IMR-90 (cell line): ENCODE results near the gene EHBP1. TPM values are rescaled to one million over a fixed set of nuclear protein-coding genes. Genes with fewer than 3 reads are reported as not detected.

ENCODE experiments used
- ATAC-seq: fragments of 200-7000 bp; cut with Tn5 transposase; 2 replicates; pipeline ENCODE4 v1.9.1; 2020; ENCODE audit warnings: low read depth, mild to moderate bottlenecking, moderate library complexity
- BruUV-seq: library from RNA; stranded (reverse); fragments of 400-500 nt; replicated peaks from 2 replicates; lab custom pipeline; 2021; lab: Mats Ljungman, UMichigan
- CTCF ChIA-PET: fragments of 300-600 bp; formaldehyde crosslinking; extraction: SDS; loops from one replicate; lab custom pipeline; 2021; ENCODE audit warnings: antibody characterized with exemption; lab: Yijun Ruan, JAX
- POLR2A ChIA-PET: fragments of 300-600 bp; sonication (Branson Sonifier 250); formaldehyde crosslinking; loops from one replicate; lab custom pipeline; 2022; ENCODE audit warnings: antibody characterized with exemption; ENCODE audit not compliant: unreplicated experiment; lab: Charles Lee
- DNase-seq: peaks from one replicate; pipeline ENCODE4 v3.0.0; 2013
- H2AFZ ChIP-seq: replicated peaks from 2 replicates; pipeline ENCODE3; 2013; ENCODE audit warnings: low read length, mild to moderate bottlenecking; ENCODE audit not compliant: poor library complexity
- H2AK5ac ChIP-seq: 2 replicates; pipeline ENCODE4 v1.6.1; 2013; ENCODE audit warnings: low read depth, low read length, inconsistent platforms
- H2AK9ac ChIP-seq: replicated peaks from 2 replicates; pipeline ENCODE3; 2013; ENCODE audit warnings: mild to moderate bottlenecking, low read depth, low read length, moderate library complexity; ENCODE audit not compliant: poor library complexity
- H2BK120ac ChIP-seq: 2 replicates; pipeline ENCODE4 v1.6.1; 2013; ENCODE audit warnings: low read depth, low read length, inconsistent platforms
- H2BK15ac ChIP-seq: 3 replicates; pipeline ENCODE4 v1.6.1; 2013; ENCODE audit warnings: low read depth, low read length, inconsistent platforms
- H2BK20ac ChIP-seq: 2 replicates; pipeline ENCODE4 v1.6.1; 2013; ENCODE audit warnings: low read depth, mild to moderate bottlenecking, inconsistent platforms, low read length, moderate library complexity
- H2BK5ac ChIP-seq: 2 replicates; pipeline ENCODE4 v1.6.1; 2013; ENCODE audit warnings: mild to moderate bottlenecking, low read depth, low read length, inconsistent platforms; ENCODE audit not compliant: poor library complexity, severe bottlenecking
- H3K14ac ChIP-seq: replicated peaks from 2 replicates; pipeline ENCODE4 v1.6.1; 2013; ENCODE audit warnings: low read depth, low read length, inconsistent platforms
- H3K18ac ChIP-seq: 2 replicates; pipeline ENCODE4 v1.6.1; 2013; ENCODE audit warnings: low read depth, low read length, control low read depth
- H3K23ac ChIP-seq: 2 replicates; pipeline ENCODE4 v1.6.1; 2013; ENCODE audit warnings: low read depth, low read length, inconsistent platforms
- H3K27ac ChIP-seq: 2 replicates; pipeline ENCODE4 v1.5.1; 2013; ENCODE audit warnings: mild to moderate bottlenecking, control low read depth, low read length; ENCODE audit not compliant: insufficient read depth
- H3K27me3 ChIP-seq: 2 replicates; pipeline ENCODE4 v1.6.1; 2013; ENCODE audit warnings: low read length; ENCODE audit not compliant: control insufficient read depth, insufficient read depth
- H3K36me3 ChIP-seq: 2 replicates; pipeline ENCODE4 v1.6.1; 2013; ENCODE audit warnings: low read length, mixed read lengths; ENCODE audit not compliant: control insufficient read depth, insufficient read depth
- H3K4ac ChIP-seq: 2 replicates; pipeline ENCODE4 v1.6.1; 2013; ENCODE audit warnings: low read depth, low read length, inconsistent platforms
- H3K4me1 ChIP-seq: 2 replicates; pipeline ENCODE4 v1.6.1; 2013; ENCODE audit warnings: low read length, mixed read lengths; ENCODE audit not compliant: control insufficient read depth, insufficient read depth
- H3K4me2 ChIP-seq: 2 replicates; pipeline ENCODE4 v1.6.1; 2013; ENCODE audit warnings: low read depth, mild to moderate bottlenecking, control low read depth, low read length, moderate library complexity
- H3K4me3 ChIP-seq: 2 replicates; pipeline ENCODE4 v1.5.1; 2013; ENCODE audit warnings: low read depth, mild to moderate bottlenecking, control low read depth, low read length, moderate library complexity; ENCODE audit not compliant: insufficient read depth
- H3K56ac ChIP-seq: 2 replicates; pipeline ENCODE4 v1.6.1; 2013; ENCODE audit warnings: low read length, inconsistent platforms; ENCODE audit not compliant: insufficient read depth; ENCODE audit errors: extremely low read depth
- H3K79me1 ChIP-seq, 2 experiments: 2 replicates each; pipeline ENCODE4 v1.6.1; 2013; ENCODE audit warnings: low read length in 2 of 2, inconsistent platforms in 1 of 2, low read depth in 1 of 2
- H3K9ac ChIP-seq: 2 replicates; pipeline ENCODE4 v1.6.1; 2013; ENCODE audit warnings: low read depth, low read length, control low read depth
- H3K9me1 ChIP-seq: 2 replicates; pipeline ENCODE4 v1.6.1; 2013; ENCODE audit warnings: low read length, inconsistent platforms; ENCODE audit not compliant: insufficient read depth
- H3K9me3 ChIP-seq: 2 replicates; pipeline ENCODE4 v1.6.1; 2013; ENCODE audit warnings: low read length; ENCODE audit not compliant: control insufficient read depth, insufficient read depth
- H4K20me1 ChIP-seq: 2 replicates; pipeline ENCODE4 v1.6.1; 2013; ENCODE audit warnings: low read length, inconsistent platforms; ENCODE audit not compliant: insufficient read depth
- H4K5ac ChIP-seq: 2 replicates; pipeline ENCODE4 v1.6.1; 2013; ENCODE audit warnings: mild to moderate bottlenecking, low read depth, low read length, control low read depth
- H4K8ac ChIP-seq, 2 experiments: 2 replicates each; pipeline ENCODE4 v1.6.1; 2013; ENCODE audit warnings: low read depth in 2 of 2, low read length in 2 of 2, control low read depth in 1 of 2, inconsistent platforms in 1 of 2
- H4K91ac ChIP-seq: 2 replicates; pipeline ENCODE4 v1.6.1; 2013; ENCODE audit warnings: low read depth, low read length, inconsistent platforms; ENCODE audit not compliant: insufficient read depth
- CHD1 ChIP-seq: IDR thresholded peaks from 2 replicates; pipeline ENCODE4 v1.6.1; 2012; ENCODE audit warnings: low read depth, low read length, improper control_type of control experiment
- FOS ChIP-seq: fragments of 150-350 bp; IDR thresholded peaks from 2 replicates; pipeline ENCODE4 v1.6.1; 2016; ENCODE audit warnings: low read depth, low read length
- WGBS, 2 experiments: methylation state at CpG; one replicate each; pipeline versions ENCODE4 v1.1.5 to v1.1.7; 2013; ENCODE audit warnings: missing lambda C conversion rate in 2 of 2; ENCODE audit not compliant: insufficient read length in 1 of 2; ENCODE audit errors: extremely low coverage in 2 of 2; 5-methylcytosine and 5-hydroxymethylcytosine counted together
- dilution Hi-C: fragments of 300-500 bp; cut with HindIII; formaldehyde crosslinking; loops from one replicate; pipeline ENCODE4 v1.14.3; 2018; ENCODE audit warnings: low sequenced_read_pairs; ENCODE audit not compliant: unreplicated experiment
- in situ Hi-C: fragments of 300-500 bp; cut with MboI; formaldehyde crosslinking; loops from 3 replicates; pipeline ENCODE4 v1.14.3; 2019; ENCODE audit warnings: low sequenced_read_pairs, inconsistent platforms, mixed read lengths
- intact Hi-C: fragments of 100-400 bp; cut with micrococcal nuclease; formaldehyde crosslinking; loops from 2 replicates; pipeline ENCODE4 v1.10.0; 2022
- polyA plus RNA-seq, 3 experiments: library from polyadenylated mRNA; depleted of rRNA; stranded (reverse); fragments of >200 nt; gene quantifications; 2 replicates each; pipeline ENCODE4 v1.2.3, GENCODE V29; 2012; ENCODE audit warnings: low replicate concordance in 1 of 3
- total RNA-seq: library from RNA; depleted of rRNA; stranded (reverse); fragments of >200 nt; gene quantifications from 2 replicates; pipeline ENCODE4 v1.2.3, GENCODE V29; 2012

EHBP1 gene
- total and polyA plus RNA-seq, 2 of the 4 experiments (the other 2 are of a cell fraction): 28.3 to 44.4 TPM

GRCh38 chr2:62760555-62760954 lies 55.0 kb downstream of the EHBP1 start:
- H2BK15ac ChIP-seq: no peak overlapping the region
- H3K9me3 ChIP-seq: no peaks in the 10 kb centered on the region
- no peak overlapping the region for H2AK5ac ChIP-seq
- H3K23ac ChIP-seq: no peak overlapping the region
- no peak overlapping the region for H2BK5ac ChIP-seq
- H3K9me1 ChIP-seq: no peaks in the 10 kb centered on the region
- H2BK120ac ChIP-seq: no peak overlapping the region
- H3K9ac ChIP-seq: no peak overlapping the region
- no peak overlapping the region for H2AFZ ChIP-seq
- intact Hi-C loops (loop anchor here (2.0 kb wide), 1 partner anchor 14 kb away; no protein-coding TSS in a partner anchor), dilution Hi-C loops (no loop called here), in situ Hi-C loops (loop anchor here (25.0 kb wide), 1 partner anchor 773 kb away; no protein-coding TSS in a partner anchor)
- no peak overlapping the region for H4K8ac ChIP-seq
- H3K56ac ChIP-seq: no peak overlapping the region
- H4K91ac ChIP-seq: no peak overlapping the region
- peak; percentile 86 for ATAC-seq
- POLR2A ChIA-PET: no interaction called here
- H3K18ac ChIP-seq: no peak overlapping the region
- TF ChIP-seq FOS: 0 out of 2 replicates have a peak, but pooled peaks have one; percentile 32
- TF ChIP-seq CHD1: no peak
- no peaks in the 10 kb centered on the region for H3K36me3 ChIP-seq
- H3K79me1 ChIP-seq: peaks cover 26 to 51% of the 10 kb centered on the region in 2 experiments
- H3K4me1 ChIP-seq: peaks cover 2% of the 10 kb centered on the region; the same call in 1 of the 2 replicates
- H3K4ac ChIP-seq: no peak overlapping the region
- no peak overlapping the region for H4K5ac ChIP-seq
- no peak overlapping the region for H2AK9ac ChIP-seq
- no peak overlapping the region for H3K14ac ChIP-seq
- CTCF ChIA-PET: no interaction called here
- DNase-seq: peak; percentile 78
- no peaks in the 10 kb centered on the region for H4K20me1 ChIP-seq
- no peak overlapping the region for H2BK20ac ChIP-seq
- BruUV-seq: no TSS peak
- H3K27me3 ChIP-seq: no peaks in the 10 kb centered on the region
- no peak overlapping the region for H3K27ac ChIP-seq
- no CpG with 5 or more reads among the region's 2 CpGs for WGBS, 2 experiments
- no peak overlapping the region for H3K4me2 ChIP-seq
- no peak overlapping the region for H3K4me3 ChIP-seq
